SU-DHL-6 (cell line): Measurements from ENCODE around the gene NSUN2.

Source experiments
- H2AFZ ChIP-seq: fragments of 200-600 bp; sonication (generic); 2 replicates; pipeline ENCODE4 v1.6.1; 2014; ENCODE audit warnings: low read depth, mild to moderate bottlenecking, moderate library complexity, mixed read lengths, antibody characterized with exemption, low read length; ENCODE audit not compliant: severe bottlenecking
- H3F3A ChIP-seq: fragments of 200-600 bp; shearing (Covaris generic); 2 replicates; pipeline ENCODE4 v1.6.0; 2016; ENCODE audit warnings: antibody characterized with exemption, mild to moderate bottlenecking; ENCODE audit not compliant: insufficient read depth
- H3K27ac ChIP-seq: fragments of 200-600 bp; sonication (generic); 2 replicates; pipeline ENCODE4 v1.5.1; 2016; ENCODE audit warnings: low read depth, mild to moderate bottlenecking, low read length, moderate library complexity, mixed read lengths
- H3K27me3 ChIP-seq: fragments of 200-600 bp; sonication (generic), shearing (Covaris generic); 2 replicates; pipeline ENCODE4 v1.6.0; 2014; ENCODE audit warnings: mild to moderate bottlenecking, low read length
- H3K36me3 ChIP-seq: fragments of 200-600 bp; sonication (generic); 2 replicates; pipeline ENCODE4 v1.6.1; 2014; ENCODE audit warnings: mild to moderate bottlenecking, low read length, mixed read lengths
- H3K4me2 ChIP-seq: fragments of 300-600, 200-600 bp; shearing (Covaris generic), sonication (generic); 2 replicates; pipeline ENCODE4 v1.6.0; 2014; ENCODE audit warnings: low read length, low read depth, mild to moderate bottlenecking; ENCODE audit not compliant: poor library complexity, severe bottlenecking
- H3K4me3 ChIP-seq: fragments of 200-600 bp; sonication (generic); 2 replicates; pipeline ENCODE4 v1.5.1; 2014; ENCODE audit warnings: antibody characterized with exemption, low read length, mild to moderate bottlenecking, mixed read lengths; ENCODE audit not compliant: insufficient read depth, poor library complexity, severe bottlenecking
- H3K79me2 ChIP-seq: fragments of 200-600 bp; sonication (generic); 2 replicates; pipeline ENCODE4 v1.6.1; 2014; ENCODE audit warnings: mild to moderate bottlenecking, low read length, moderate library complexity; ENCODE audit not compliant: insufficient read depth
- H3K9ac ChIP-seq: fragments of 200-600 bp; sonication (generic); 2 replicates; pipeline ENCODE4 v1.7.0; 2014; ENCODE audit warnings: mild to moderate bottlenecking, low read length
- H3K9me2 ChIP-seq: fragments of 200-600 bp; sonication (generic); replicated peaks from 2 replicates; pipeline ENCODE4 v1.6.1; 2014; ENCODE audit warnings: low read length; ENCODE audit not compliant: insufficient read depth
- H3K9me3 ChIP-seq: fragments of 200-600 bp; sonication (generic); 2 replicates; pipeline ENCODE4 v1.6.1; 2014; ENCODE audit warnings: low read length, mixed read lengths; ENCODE audit not compliant: insufficient read depth
- H4K20me1 ChIP-seq: fragments of 200-600 bp; sonication (generic); 2 replicates; pipeline ENCODE4 v1.6.1; 2014; ENCODE audit warnings: low read depth, mild to moderate bottlenecking, antibody characterized with exemption, low read length, moderate library complexity, mixed read lengths
- EZH2phosphoT487 ChIP-seq: fragments of 200-600 bp; sonication (generic), shearing (Covaris generic); conservative IDR thresholded peaks from 2 replicates; pipeline ENCODE4 v1.6.1; 2018; ENCODE audit warnings: mild to moderate bottlenecking, antibody characterized with exemption, low read length, moderate library complexity, mixed read lengths
- TF ChIP-seq, protein P1 (sequence below): fragments of 200-600 bp; sonication (generic); IDR thresholded peaks from one replicate; pipeline ENCODE4 v1.5.1; 2017; ENCODE audit warnings: antibody characterized with exemption, mild to moderate bottlenecking, low read length, moderate library complexity; ENCODE audit not compliant: insufficient read depth, poor library complexity, severe bottlenecking

Gene NSUN2

GRCh38 chr5:6584101-6584645 is 48.7 kb downstream of the NSUN2 start:
- Histone ChIP-seq H3K27me3 (no peaks in the 10 kb centered on the region), H3K9me2 (no peaks in the 10 kb centered on the region), H3K36me3 (no peaks in the 10 kb centered on the region), H3K9me3 (no peaks in the 10 kb centered on the region), H3K4me3 (no peak overlapping the region), H3K27ac (no peak overlapping the region), H3F3A (no peaks in the 10 kb centered on the region), H3K9ac (no peak overlapping the region), H2AFZ (no peak overlapping the region), H3K79me2 (no peaks in the 10 kb centered on the region), H3K4me2 (no peak overlapping the region), H4K20me1 (no peaks in the 10 kb centered on the region)
- no peak for TF ChIP-seq EZH2phosphoT487
- TF ChIP-seq, protein P1, sequence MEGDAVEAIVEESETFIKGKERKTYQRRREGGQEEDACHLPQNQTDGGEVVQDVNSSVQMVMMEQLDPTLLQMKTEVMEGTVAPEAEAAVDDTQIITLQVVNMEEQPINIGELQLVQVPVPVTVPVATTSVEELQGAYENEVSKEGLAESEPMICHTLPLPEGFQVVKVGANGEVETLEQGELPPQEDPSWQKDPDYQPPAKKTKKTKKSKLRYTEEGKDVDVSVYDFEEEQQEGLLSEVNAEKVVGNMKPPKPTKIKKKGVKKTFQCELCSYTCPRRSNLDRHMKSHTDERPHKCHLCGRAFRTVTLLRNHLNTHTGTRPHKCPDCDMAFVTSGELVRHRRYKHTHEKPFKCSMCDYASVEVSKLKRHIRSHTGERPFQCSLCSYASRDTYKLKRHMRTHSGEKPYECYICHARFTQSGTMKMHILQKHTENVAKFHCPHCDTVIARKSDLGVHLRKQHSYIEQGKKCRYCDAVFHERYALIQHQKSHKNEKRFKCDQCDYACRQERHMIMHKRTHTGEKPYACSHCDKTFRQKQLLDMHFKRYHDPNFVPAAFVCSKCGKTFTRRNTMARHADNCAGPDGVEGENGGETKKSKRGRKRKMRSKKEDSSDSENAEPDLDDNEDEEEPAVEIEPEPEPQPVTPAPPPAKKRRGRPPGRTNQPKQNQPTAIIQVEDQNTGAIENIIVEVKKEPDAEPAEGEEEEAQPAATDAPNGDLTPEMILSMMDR, result no peak

DNA sequence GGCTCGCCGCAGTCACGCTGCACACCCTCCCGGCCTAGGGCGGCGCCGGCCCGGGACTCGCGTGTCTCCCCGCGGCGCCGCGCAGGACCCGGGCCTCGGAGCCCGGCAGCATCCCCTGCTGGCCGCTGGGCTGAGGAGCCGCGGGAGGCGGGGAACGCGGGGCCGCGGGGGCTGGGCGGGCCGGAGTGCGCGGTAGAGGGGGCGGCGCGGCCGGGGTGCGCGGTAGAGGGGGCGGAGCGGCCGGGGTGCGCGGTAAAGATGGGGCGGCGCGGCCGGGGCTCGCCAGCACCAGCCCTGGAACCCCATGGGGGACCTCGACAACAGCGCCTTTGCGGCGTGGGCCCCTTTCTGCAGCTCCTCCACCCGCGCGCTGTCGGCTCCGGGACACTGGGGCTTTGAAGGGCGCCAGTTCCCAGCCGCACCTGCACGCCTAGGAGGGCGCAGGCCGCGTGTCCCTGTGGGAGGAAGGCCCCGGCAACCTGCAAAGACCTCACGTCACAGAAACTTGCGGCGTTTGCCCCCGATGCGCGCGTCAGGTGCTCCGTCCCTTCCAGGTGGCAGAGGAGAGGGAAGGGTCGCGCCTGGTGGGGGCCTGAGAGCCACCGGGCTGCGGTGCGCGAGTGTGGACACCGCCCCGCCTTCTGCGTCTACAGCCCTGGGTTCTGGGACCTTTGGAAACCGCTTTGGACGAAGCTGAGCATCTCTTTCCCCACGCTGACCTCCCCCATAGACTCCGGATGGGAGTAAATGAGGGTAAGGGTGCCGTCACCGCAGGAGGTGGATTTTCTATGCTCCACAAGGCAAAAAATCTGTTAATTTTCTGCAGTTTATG is 49.6 kb downstream of the NSUN2 start:
- Histone ChIP-seq H3K9ac (no peak overlapping the region), H2AFZ (no peak overlapping the region), H3K9me2 (no peaks in the 10 kb centered on the region), H4K20me1 (no peaks in the 10 kb centered on the region), H3K4me3 (no peak overlapping the region), H3F3A (no peaks in the 10 kb centered on the region), H3K27ac (no peak overlapping the region), H3K79me2 (no peaks in the 10 kb centered on the region), H3K27me3 (no peaks in the 10 kb centered on the region), H3K4me2 (no peak overlapping the region), H3K9me3 (no peaks in the 10 kb centered on the region), H3K36me3 (no peaks in the 10 kb centered on the region)
- TF ChIP-seq, protein P1, result no peak
- TF ChIP-seq EZH2phosphoT487, result no peak

- no peaks in the 10 kb centered on the region for H3F3A ChIP-seq
- no peak overlapping the region for H3K4me3 ChIP-seq
- no peaks in the 10 kb centered on the region for H3K27me3 ChIP-seq
- H3K9me3 ChIP-seq, result no peaks in the 10 kb centered on the region
- no peaks in the 10 kb centered on the region for H3K9me2 ChIP-seq
- H3K36me3 ChIP-seq, result no peaks in the 10 kb centered on the region
- TF ChIP-seq EZH2phosphoT487, result no peak
- TF ChIP-seq, protein P1, result no peak
- no peak overlapping the region for H3K27ac ChIP-seq
- H4K20me1 ChIP-seq, result no peaks in the 10 kb centered on the region
- H3K4me2 ChIP-seq, result no peak overlapping the region
- no peaks in the 10 kb centered on the region for H3K79me2 ChIP-seq
- no peak overlapping the region for H2AFZ ChIP-seq
- H3K9ac ChIP-seq, result no peak overlapping the region
Measured at GRCh38 chr5:6582507-6583048, 50.3 kb downstream of the NSUN2 start.
